DMS153 treated with DMSO at 0.1 percent for 48 hours (cell line): ENCODE results near the gene UNC45B.
"Not testable (repeated sequence)": the region's sequence is repeated elsewhere in the genome, so short reads cannot be mapped to it uniquely, and the experiment has no call there.

Source experiments
- DNase-seq: peaks from one replicate; lab custom pipeline; 2025; ENCODE audit not compliant: unreplicated experiment; lab: John Stamatoyannopoulos, UW

UNC45B gene

DNA sequence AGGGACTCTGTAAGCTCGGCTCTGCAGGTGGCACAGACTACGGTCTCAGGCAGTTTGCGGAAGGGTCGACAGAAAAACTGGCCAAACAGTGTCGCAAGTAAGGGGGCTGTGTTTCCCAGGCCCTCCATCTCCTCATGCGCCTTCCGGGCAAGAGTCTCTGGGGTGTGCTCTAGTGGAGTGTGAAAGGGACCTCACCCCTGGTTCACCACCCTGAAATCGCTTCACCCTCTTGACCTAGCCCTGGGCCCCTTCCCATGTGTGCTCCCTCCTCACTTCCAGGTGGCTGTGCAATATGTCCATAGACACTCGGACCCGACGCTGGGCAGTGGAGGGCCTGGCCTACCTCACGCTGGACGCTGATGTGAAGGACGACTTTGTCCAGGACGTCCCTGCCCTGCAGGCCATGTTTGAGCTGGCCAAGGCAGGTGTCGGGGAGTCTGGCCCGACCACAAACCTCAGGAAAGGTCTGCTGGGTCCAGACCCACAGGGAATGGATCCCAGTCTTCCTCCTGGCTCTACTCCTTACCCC lies 22.3 kb downstream of the UNC45B start:
- no peak for DNase-seq

DNA sequence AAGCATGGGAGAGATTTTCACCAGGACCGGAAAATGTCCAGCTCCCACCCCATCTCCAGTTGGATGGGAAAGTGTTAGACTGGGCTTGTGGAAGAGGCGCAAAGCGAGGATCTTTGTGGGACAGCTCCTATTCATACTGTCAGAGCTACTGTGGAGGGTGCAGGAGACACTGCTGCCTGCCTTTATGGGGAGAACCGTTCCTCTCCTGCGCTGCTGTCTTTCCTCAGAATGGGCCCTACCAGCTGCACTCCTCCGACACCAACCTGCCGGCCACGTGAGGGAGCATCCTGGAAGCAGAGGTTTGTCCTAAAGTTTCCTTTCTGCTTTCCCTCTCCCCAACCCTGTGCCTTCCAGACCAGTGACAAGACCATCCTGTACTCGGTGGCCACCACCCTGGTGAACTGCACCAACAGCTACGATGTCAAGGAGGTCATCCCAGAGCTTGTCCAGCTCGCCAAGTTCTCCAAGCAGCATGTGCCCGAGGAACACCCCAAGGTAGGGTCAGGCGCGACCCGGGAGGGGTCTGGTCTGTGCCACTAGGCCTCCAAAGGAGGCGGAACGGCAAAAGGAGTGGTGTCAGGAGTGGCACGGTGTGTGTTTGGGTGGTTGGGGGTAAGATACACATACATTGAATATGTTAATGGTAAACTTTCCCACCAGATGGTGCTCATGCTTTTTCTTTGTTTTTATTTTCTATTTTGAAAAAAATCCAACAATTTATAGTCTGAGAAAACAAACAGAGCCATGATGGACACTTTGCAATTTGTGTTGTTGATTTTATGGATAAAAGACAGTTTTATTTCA lies 23.6 kb downstream of the UNC45B start:
- no peak for DNase-seq

GRCh38 chr17:35171834-35172233 lies 24.2 kb downstream of the UNC45B start:
- DNase-seq: no peak

- DNase-seq: not testable (repeated sequence)
These were observed 24.7 kb downstream of the UNC45B start for GRCh38 chr17:35172321-35172720.

- no peak for DNase-seq
These were observed 27.3 kb downstream of the UNC45B start for GRCh38 chr17:35174835-35175334.

- no peak for DNase-seq
These were observed 28.2 kb downstream of the UNC45B start for GRCh38 chr17:35175638-35176415.

GRCh38 chr17:35176897-35177296 lies 29.3 kb downstream of the UNC45B start:
- no peak for DNase-seq

DNA sequence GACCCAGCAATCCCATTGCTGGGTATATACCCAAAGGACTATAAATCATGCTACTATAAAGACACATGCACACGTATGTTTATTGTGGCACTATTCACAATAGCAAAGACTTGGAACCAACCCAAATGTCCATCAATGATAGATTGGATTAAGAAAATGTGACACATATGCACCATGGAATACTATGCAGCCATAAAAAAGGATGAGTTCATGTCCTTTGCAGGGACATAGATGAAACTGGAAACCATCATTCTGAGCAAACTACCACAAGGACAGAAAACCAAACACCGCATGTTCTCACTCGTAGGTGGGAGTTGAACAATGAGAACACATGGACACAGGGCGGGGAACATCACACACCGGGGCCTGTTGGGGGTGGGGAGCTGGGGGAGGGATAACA lies 31.8 kb downstream of the UNC45B start:
- not testable (repeated sequence) for DNase-seq

DNA sequence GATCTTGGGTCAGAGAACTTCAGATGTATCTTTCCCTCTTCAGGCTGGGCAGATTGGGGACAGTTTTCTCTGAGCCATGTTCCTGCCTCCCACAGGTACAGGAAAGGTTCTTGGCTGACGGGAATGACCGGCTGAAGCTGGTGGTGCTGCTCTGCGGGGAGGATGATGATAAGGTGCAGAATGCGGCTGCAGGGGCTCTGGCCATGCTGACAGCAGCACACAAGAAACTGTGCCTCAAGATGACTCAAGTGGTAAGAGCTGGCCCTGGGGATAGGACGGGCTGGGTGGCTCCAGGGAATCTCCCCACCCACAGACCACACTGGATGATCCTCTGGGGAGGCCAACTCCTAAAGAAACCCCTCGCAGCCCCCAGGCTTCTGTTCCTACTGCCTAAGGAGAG lies 35.7 kb downstream of the UNC45B start:
- DNase-seq: no peak

DNA sequence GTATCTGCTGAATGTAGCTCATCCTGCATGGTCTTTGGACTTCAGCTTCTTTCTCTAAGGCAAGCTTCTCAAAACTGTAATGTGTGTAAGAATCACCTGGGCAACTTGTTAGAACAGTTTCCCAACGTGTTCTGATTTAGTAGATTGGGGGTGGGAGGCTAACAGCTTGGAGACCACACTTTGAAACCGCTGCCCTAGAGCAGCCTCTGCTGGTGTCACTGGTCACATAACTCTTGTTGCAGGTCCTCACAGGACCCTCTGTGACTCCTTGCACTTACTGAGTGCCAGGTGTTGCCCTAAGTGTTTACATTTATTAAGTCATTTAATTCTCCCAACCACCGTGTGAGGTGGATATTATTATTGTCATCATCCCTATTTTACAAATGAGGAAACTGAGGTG lies 36.7 kb downstream of the UNC45B start:
- no peak for DNase-seq

- no peak for DNase-seq
These were observed 38.2 kb downstream of the UNC45B start for GRCh38 chr17:35185849-35186248.

GRCh38 chr17:35187481-35187880 lies 39.9 kb downstream of the UNC45B start:
- DNase-seq: no peak

DNA sequence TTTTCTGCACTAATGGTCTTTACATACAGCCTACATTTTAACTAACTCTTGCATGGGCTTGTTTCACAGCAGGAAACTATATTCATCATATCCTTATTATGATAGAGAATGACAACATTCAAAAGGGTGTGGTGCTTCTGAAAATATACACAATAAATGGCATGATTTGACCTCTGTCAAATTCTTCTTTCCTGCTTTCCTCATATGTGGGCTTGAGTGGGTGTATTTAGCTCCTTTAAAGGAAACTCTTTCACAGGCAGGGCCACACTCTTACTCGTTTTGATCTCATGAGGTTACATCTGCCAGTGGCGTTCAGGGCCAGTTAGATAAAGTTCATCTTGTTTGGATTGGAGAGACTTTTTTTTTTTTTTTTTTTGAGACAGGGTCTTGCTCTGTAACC lies 40.5 kb downstream of the UNC45B start:
- no peak for DNase-seq

DNA sequence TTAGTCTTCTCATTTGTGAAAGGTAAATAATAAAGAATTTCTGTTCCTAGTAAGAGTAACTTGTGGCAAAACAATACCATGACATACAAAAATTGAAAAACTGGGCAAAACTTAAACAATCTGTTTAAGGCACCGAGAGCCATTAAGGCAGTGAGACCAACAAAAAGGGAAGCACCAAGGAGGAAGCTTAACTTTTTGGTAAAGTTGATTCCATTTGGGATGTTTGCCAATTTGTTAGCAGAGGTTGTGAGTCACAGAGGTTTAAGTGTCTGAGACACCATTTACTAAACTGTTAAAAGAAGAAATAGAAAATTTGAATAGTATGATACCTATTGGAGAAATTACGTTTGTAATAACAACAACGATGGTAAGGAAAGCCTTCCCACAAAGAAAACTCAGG lies 41.7 kb downstream of the UNC45B start:
- DNase-seq: no peak

DNA sequence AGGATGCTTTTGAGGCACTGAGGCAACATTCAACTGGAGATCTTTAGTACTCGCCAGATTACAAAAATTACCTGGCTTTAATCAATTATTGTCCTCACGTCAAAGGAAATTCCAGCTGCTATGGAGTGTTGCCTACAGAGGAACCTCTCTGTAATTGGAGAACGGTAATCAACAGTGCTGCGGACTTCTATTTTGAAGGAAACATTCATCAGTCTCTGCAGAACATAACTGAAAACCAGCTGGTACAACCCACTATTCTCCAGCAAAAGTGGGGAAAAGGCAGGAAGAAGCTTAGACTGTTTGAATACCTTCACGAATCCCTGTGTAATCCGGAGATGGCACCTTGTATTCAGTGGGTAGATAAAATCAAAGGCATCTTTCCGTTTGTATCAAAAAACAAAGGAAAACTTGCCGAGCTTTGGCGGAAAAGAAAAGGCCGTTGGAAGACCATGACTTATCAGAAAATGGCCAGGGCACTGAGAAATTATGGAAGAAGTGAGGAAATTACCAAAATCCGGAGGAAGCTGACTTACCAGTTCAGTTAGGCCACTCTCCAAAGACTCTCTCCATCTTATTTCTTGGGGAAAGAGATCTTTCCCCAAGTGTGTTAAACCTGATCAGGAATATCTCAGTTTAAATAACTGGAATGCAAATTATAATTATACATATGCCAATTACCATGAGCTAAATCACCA lies 43.5 kb downstream of the UNC45B start:
- DNase-seq: no peak

DNA sequence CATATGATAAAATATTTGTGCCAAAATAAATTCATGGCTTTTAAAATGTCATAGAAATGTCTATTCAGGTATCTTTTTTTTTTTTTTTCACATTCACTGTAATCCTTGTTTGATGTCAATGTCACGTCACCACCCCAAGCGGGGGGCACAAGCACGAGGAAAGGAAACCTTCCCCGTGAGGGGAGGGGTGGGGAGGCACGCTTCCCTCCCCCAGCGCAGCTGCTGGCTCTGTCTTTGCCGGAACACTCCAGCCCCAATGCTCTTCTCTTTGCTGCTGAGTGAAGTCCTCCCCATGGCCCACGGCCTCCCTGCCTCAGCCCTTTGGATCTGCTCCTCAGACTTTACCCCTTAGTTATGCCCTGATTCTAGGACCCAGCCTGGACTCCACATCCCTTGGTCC lies 45.1 kb downstream of the UNC45B start:
- no peak for DNase-seq

GRCh38 chr17:35194001-35194400 lies 46.4 kb downstream of the UNC45B start, which contains the start of gene SLC35G3:
TSS of gene SLC35G3 (minus strand) at chr17:35194393. CDS start at chr17:35194307, 86 bp downstream.
- DNase-seq: not testable (repeated sequence)

DNA sequence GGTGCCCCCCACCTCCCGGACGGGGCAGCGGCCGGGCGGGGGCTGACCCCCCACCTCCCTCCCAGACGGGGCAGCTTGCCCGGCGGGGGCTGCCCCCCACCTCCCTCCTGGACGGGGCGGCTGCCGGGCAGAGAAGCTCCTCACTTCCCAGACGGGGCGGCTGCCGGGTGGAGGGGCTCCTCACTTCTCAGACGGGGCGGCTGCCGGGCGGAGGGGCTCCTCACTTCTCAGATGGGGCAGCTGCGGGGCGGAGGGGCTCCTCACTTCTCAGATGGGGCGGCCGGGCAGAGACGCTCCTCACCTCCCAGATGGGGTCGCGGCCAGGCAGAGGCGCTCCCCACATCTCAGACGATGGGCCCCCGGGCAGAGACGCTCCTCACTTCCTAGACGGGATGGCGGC lies 47.4 kb downstream of the UNC45B start:
- DNase-seq: not testable (repeated sequence)

DNA sequence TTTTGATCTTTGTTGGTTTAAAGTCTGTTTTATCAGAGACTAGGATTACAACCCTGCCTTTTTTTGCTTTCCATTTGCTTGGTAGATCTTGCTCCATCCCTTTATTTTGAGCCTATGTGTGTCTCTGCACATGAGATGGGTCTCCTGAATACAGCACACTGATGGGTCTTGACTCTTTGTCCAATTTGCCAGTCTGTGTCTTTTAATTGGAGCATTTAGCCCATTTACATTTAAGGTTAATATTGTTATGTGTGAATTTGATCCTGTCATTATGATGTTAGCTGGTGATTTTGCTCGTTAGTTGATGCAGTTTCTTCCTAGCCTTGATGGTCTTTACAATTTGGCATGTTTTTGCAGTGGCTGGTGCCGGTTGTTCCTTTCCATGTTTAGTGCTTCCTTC lies 55.0 kb downstream of the UNC45B start:
- not testable (repeated sequence) for DNase-seq

GRCh38 chr17:35210741-35211140 lies 63.1 kb downstream of the UNC45B start:
- DNase-seq: no peak

GRCh38 chr17:35212668-35213067 lies 65.1 kb downstream of the UNC45B start:
- DNase-seq: no peak
